K562 (cell line): ENCODE measurements around the gene MOB1B. TPM values are rescaled to one million over a fixed set of nuclear protein-coding genes. Genes with fewer than 3 reads are reported as not detected.

ENCODE experiments used
- ATAC-seq: fragments of 200-7000 bp; cut with Tn5 transposase; 3 replicates; pipeline ENCODE4 v1.9.1; 2020; ENCODE audit warnings: moderate library complexity
- BruUV-seq: library from RNA; stranded (reverse); fragments of 400-500 nt; replicated peaks from 2 replicates; lab custom pipeline; 2021; lab: Mats Ljungman, UMichigan
- CTCF ChIA-PET: fragments of 300-600 bp; formaldehyde crosslinking; extraction: SDS; loops from one replicate; lab custom pipeline; 2021; ENCODE audit warnings: low intra/inter-chr PET ratio; lab: Yijun Ruan, JAX
- POLR2A ChIA-PET: fragments of 300-600, 350-650 bp; sonication (Branson Sonifier 250); formaldehyde crosslinking; extraction: SDS; loops from one replicate; lab custom pipeline; 2021; ENCODE audit warnings: antibody characterized with exemption, inconsistent platforms; lab: Yijun Ruan, JAX
- DNase-seq, 4 experiments: peaks; one replicate each; pipeline versions ENCODE4 v3.0.0 to v3.0.0-alpha.2; 2011 to 2018; ENCODE audit warnings: low spot score in 3 of 4, mixed read lengths in 3 of 4; ENCODE audit errors: extremely low read depth in 1 of 4
- FAIRE-seq: peaks from 2 replicates; lab custom pipeline; 2011; peaks lifted over from hg19 to GRCh38; lab: Jason Lieb, UNC
- H2AFZ ChIP-seq: 2 replicates; pipeline ENCODE4 v1.6.0; 2011; ENCODE audit warnings: low read depth, low read length, control low read depth, inconsistent platforms
- H3K27ac ChIP-seq: fragments of 200-600 bp; 3 replicates; pipeline ENCODE4 v1.8.0; 2011; ENCODE audit warnings: low read depth, mild to moderate bottlenecking, control low read depth, inconsistent platforms, low read length, moderate library complexity, mixed read lengths; ENCODE audit errors: extremely low read depth
- H3K27me3 ChIP-seq, 2 experiments: fragments of 300-600 bp in 1 of 2; 2 replicates in 1 of 2; 3 replicates in 1 of 2; pipeline versions ENCODE4 v1.6.0 to v1.8.0; 2011; ENCODE audit warnings: inconsistent platforms in 2 of 2, low read length in 2 of 2, mild to moderate bottlenecking in 1 of 2, mixed read lengths in 1 of 2, moderate library complexity in 1 of 2; ENCODE audit not compliant: control insufficient read depth in 2 of 2, insufficient read depth in 2 of 2
- H3K36me3 ChIP-seq: fragments of 300-600 bp; 3 replicates; pipeline ENCODE4 v1.8.0; 2011; ENCODE audit warnings: mild to moderate bottlenecking, low read length, inconsistent platforms; ENCODE audit not compliant: control insufficient read depth, insufficient read depth
- H3K4me1 ChIP-seq, 2 experiments: fragments of 200-600 bp in 1 of 2; replicated peaks in 1 of 2; 2 replicates in 1 of 2; 3 replicates in 1 of 2; pipeline versions ENCODE4 v1.5.1 to v1.8.0; 2011; ENCODE audit warnings: inconsistent platforms in 2 of 2, low read length in 2 of 2, mild to moderate bottlenecking in 1 of 2, mixed read lengths in 1 of 2, moderate library complexity in 1 of 2; ENCODE audit not compliant: control insufficient read depth in 2 of 2, insufficient read depth in 2 of 2
- H3K4me2 ChIP-seq: 2 replicates; pipeline ENCODE4 v1.6.1; 2011; ENCODE audit warnings: low read length, control low read depth, inconsistent platforms, mixed read lengths; ENCODE audit not compliant: insufficient read depth
- H3K4me3 ChIP-seq: fragments of 200-600 bp; sonication (generic), shearing (Covaris generic); 2 replicates; pipeline ENCODE4 v1.5.1; 2016; ENCODE audit warnings: control low read depth, inconsistent platforms
- H3K79me2 ChIP-seq: fragments of 200-600 bp; 3 replicates; pipeline ENCODE4 v1.8.0; 2011; ENCODE audit warnings: low read length, inconsistent platforms; ENCODE audit not compliant: control insufficient read depth, insufficient read depth
- H3K9ac ChIP-seq, 2 experiments: 2 replicates each; pipeline versions ENCODE4 v1.6.0 to v1.6.1; 2011; ENCODE audit warnings: low read depth in 2 of 2, low read length in 2 of 2, control low read depth in 1 of 2, inconsistent platforms in 1 of 2, mild to moderate bottlenecking in 1 of 2, mixed read lengths in 1 of 2; ENCODE audit not compliant: insufficient read depth in 1 of 2
- H3K9me1 ChIP-seq: one replicate; pipeline ENCODE4 v1.6.0; 2011; ENCODE audit warnings: inconsistent platforms, mild to moderate bottlenecking, low read length, moderate library complexity; ENCODE audit not compliant: control insufficient read depth, insufficient read depth
- H3K9me3 ChIP-seq: replicated peaks from 2 replicates; pipeline ENCODE4 v1.5.1; 2011; ENCODE audit warnings: low read depth, low read length, inconsistent platforms; ENCODE audit not compliant: control insufficient read depth, insufficient read depth
- H4K20me1 ChIP-seq: replicated peaks from 2 replicates; pipeline ENCODE4 v1.6.1; 2011; ENCODE audit warnings: low read length, inconsistent platforms, mixed read lengths; ENCODE audit not compliant: control insufficient read depth, insufficient read depth
- CC2D1A ChIP-seq: fragments of 450-650 bp; IDR thresholded peaks from 2 replicates; pipeline ENCODE4 v1.6.1; 2017; ENCODE audit warnings: mild to moderate bottlenecking
- DPF2 ChIP-seq: fragments of 450-650 bp; IDR thresholded peaks from 2 replicates; pipeline ENCODE4 v1.6.1; 2016
- FOXJ2 ChIP-seq: fragments of 200-800 bp; sonication (Bioruptor generic); IDR thresholded peaks from 2 replicates; pipeline ENCODE4 v1.6.1; 2016; ENCODE audit warnings: missing genetic modification characterization, missing compliant biosample characterization
- RFX1 ChIP-seq: fragments of 450-650 bp; IDR thresholded peaks from 2 replicates; pipeline ENCODE4 v1.6.1; 2016; ENCODE audit warnings: mild to moderate bottlenecking, moderate library complexity
- ZNF57 ChIP-seq: fragments of 450-650 bp; formaldehyde crosslinking; IDR thresholded peaks from 2 replicates; pipeline ENCODE4 v1.4.0; 2020; ENCODE audit warnings: mild to moderate bottlenecking, moderate library complexity
- WGBS: fragments of 100-300 bp; shearing (Covaris generic); methylation state at CpG from one replicate; pipeline ENCODE4 v1.1.6; 2016; ENCODE audit warnings: low coverage, mixed read lengths; ENCODE audit not compliant: insufficient coverage; ENCODE audit errors: missing lambda C conversion rate; 5-methylcytosine and 5-hydroxymethylcytosine counted together
- in situ Hi-C: fragments of 300-500 bp; cut with MboI; formaldehyde crosslinking; loops from 4 replicates; pipeline ENCODE4 v1.15.0; 2018; ENCODE audit warnings: inconsistent platforms, mixed read lengths
- intact Hi-C: fragments of 100-400 bp; cut with micrococcal nuclease; formaldehyde crosslinking; loops from 2 replicates; pipeline ENCODE4 v1.14.2; 2022
- polyA plus RNA-seq, 8 experiments: library from polyadenylated mRNA; depleted of rRNA in 4 of 8; stranded (reverse) in 5 of 8; unstranded in 3 of 8; fragments of >200 nt; fragmentation: Nextera tagmentation in 2 of 8; fragmentation: Illumina TruSeq in 1 of 8; extraction: Ambion mirVana in 2 of 8; extraction: Trizol in 1 of 8; gene quantifications; 2 replicates each; pipeline versions ENCODE4 v1.2.1 to v1.2.3, GENCODE V29; 2011 to 2014; ENCODE audit warnings: inconsistent platforms in 1 of 8, missing spikeins in 1 of 8
- total RNA-seq, 7 experiments: library from RNA; depleted of rRNA in 6 of 7; stranded (reverse); fragments of >200 nt in 6 of 7; fragmentation: Illumina TruSeq in 2 of 7; extraction: Trizol in 2 of 7; gene quantifications; 2 replicates each; pipeline versions ENCODE4 v1.2.1 to v1.2.3, GENCODE V29; 2011 to 2021; ENCODE audit warnings: low replicate concordance in 1 of 7
- TF ChIP-seq, protein P1 (sequence below): fragments of 200-800 bp; sonication (Bioruptor generic); IDR thresholded peaks from 2 replicates; pipeline ENCODE4 v1.6.1; 2017; ENCODE audit warnings: missing genetic modification characterization, missing compliant biosample characterization
- TF ChIP-seq, protein P2 (sequence below), 2 experiments: fragments of 200-800 bp in 1 of 2; sonication (Bioruptor generic) in 1 of 2; sonication (generic) in 1 of 2; formaldehyde crosslinking in 1 of 2; IDR thresholded peaks in 1 of 2; conservative IDR thresholded peaks in 1 of 2; 2 replicates each; pipeline versions ENCODE4 v1.5.0 to v1.6.1; 2016 to 2020; ENCODE audit warnings: missing compliant biosample characterization in 1 of 2, missing genetic modification characterization in 1 of 2, missing genetic modification reagents in 1 of 2

Gene MOB1B
- total and polyA plus RNA-seq, 9 of the 15 experiments (the other 6 are each of a cell fraction or from before 2014, with no cell fraction given): 8.4 to 37.8 (median 19.0) TPM

DNA sequence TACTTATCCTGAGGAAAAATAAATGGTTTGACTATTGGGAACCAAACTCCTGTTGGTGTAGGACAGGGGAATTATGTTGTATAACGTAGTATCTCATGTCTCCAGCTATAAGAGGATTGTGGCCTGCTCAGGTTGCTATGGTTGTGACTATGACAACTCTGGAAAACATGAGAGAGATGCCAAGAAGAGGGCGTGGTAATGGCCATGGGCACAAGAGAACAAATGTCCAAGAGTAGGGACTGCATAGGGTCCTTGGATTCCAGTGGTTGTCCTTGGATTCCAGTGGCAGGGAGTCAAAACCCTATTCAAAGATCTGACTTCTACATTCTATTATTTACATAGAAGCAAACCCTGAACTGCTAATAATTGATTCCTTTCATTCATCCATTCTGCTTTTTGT is 6.8 kb upstream of the MOB1B start:
- POLR2A ChIA-PET: no interaction called here
- H3K4me1 ChIP-seq: peaks cover 0 to 3% of the 10 kb centered on the region in 2 experiments; a peak in 2 of 5 replicates
- H3K4me2 ChIP-seq: no peak overlapping the region
- TF ChIP-seq CC2D1A (no peak), ZNF57 (CRISPR knock-in tag) (no peak), FOXJ2 (tag) (peak; percentile 54; the same call in 1 of the 2 replicates), RFX1 (peak; percentile 29; the same call in 1 of the 2 replicates), DPF2 (no peak)
- TF ChIP-seq, protein P1, sequence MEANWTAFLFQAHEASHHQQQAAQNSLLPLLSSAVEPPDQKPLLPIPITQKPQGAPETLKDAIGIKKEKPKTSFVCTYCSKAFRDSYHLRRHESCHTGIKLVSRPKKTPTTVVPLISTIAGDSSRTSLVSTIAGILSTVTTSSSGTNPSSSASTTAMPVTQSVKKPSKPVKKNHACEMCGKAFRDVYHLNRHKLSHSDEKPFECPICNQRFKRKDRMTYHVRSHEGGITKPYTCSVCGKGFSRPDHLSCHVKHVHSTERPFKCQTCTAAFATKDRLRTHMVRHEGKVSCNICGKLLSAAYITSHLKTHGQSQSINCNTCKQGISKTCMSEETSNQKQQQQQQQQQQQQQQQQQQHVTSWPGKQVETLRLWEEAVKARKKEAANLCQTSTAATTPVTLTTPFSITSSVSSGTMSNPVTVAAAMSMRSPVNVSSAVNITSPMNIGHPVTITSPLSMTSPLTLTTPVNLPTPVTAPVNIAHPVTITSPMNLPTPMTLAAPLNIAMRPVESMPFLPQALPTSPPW (CRISPR knock-in tag): no peak
- TF ChIP-seq, protein P2, sequence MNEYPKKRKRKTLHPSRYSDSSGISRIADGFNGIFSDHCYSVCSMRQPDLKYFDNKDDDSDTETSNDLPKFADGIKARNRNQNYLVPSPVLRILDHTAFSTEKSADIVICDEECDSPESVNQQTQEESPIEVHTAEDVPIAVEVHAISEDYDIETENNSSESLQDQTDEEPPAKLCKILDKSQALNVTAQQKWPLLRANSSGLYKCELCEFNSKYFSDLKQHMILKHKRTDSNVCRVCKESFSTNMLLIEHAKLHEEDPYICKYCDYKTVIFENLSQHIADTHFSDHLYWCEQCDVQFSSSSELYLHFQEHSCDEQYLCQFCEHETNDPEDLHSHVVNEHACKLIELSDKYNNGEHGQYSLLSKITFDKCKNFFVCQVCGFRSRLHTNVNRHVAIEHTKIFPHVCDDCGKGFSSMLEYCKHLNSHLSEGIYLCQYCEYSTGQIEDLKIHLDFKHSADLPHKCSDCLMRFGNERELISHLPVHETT (CRISPR knock-in tag; conservative IDR thresholded peaks at IDR 0.05 in 1 of 2, IDR thresholded peaks at IDR 0.05 in 1 of 2): no peak
- no peak overlapping the region for H2AFZ ChIP-seq
- H3K27me3 ChIP-seq: no peaks in the 10 kb centered on the region
- H3K9ac ChIP-seq: no peak overlapping the region
- H3K9me3 ChIP-seq: no peaks in the 10 kb centered on the region
- no peaks in the 10 kb centered on the region for H3K9me1 ChIP-seq
- 38% methylated on average over 2 of the region's 2 CpGs for WGBS
- in situ Hi-C loops: no loop called here
- intact Hi-C loops: no loop called here
- no peaks in the 10 kb centered on the region for H3K36me3 ChIP-seq
- no TSS peak for BruUV-seq
- CTCF ChIA-PET: no interaction called here
- no peak overlapping the region for H3K27ac ChIP-seq
- FAIRE-seq (no peak), DNase-seq (no peak), ATAC-seq (no peak)
- no peaks in the 10 kb centered on the region for H3K79me2 ChIP-seq
- no peak overlapping the region for H3K4me3 ChIP-seq
- no peaks in the 10 kb centered on the region for H4K20me1 ChIP-seq
